Heart left ventricle (tissue), 13 donors: Measurements from ENCODE around the gene DMPK.

Experiments used
- CTCF ChIP-seq, 12 donors: fragments of 200-600 bp; sonication (generic) in 4 of 12; IDR thresholded peaks; one replicate each; pipeline versions ENCODE4 v1.5.0 to v1.8.0; 2018 to 2022; ENCODE audit warnings: antibody characterized with exemption in 12 of 12, mild to moderate bottlenecking in 5 of 12
- POLR2A ChIP-seq, 2 donors: fragments of 450-650 bp; IDR thresholded peaks; one replicate each; pipeline ENCODE4 v1.6.1; 2017; ENCODE audit warnings: antibody characterized with exemption in 2 of 2, mild to moderate bottlenecking in 2 of 2, moderate library complexity in 2 of 2
- donor health status: ischemic (EF 13 %, LVEDD 7.1; RV severe dilation, severe dysfunction).
- donor health status: DM: no; HTN: yes; CAD: no.
- donor health status: DM: no; HTN: no; CAD: no.
- donor health status: ischemic (EF 25% LVEDD 6.9; RV normal size, moderate dysfunction).
- donor health status: ischemic (EF 25% LVEDD 5.7; RV mildly dilated, moderate dysfunction).
- donor health status: ischemic (EF 35%, LVEDD 5.7; RV mildly dilated, moderate dysfunction).
- donor health status: nonischemic (EF 11% LVEDD 7.7; RV severe dilation, severe dysfunction).
- donor health status: DM: yes; HTN: yes; CAD: no.
- donor health status: PGD.
- donor health status: ischemic (EF 29% LVEDD 5.4; RV normal size, mild dysfunction).
- donor health status: nonischemic (EF 23%, LVEDD 6.1; RV moderate dilation, normal function).

- TF ChIP-seq CTCF (IDR thresholded peaks at IDR 0.05): no peak
- TF ChIP-seq POLR2A (IDR thresholded peaks at IDR 0.05): no peak
Observed at GRCh38 chr19:45773384-45773783, 8.9 kb downstream of the DMPK start.
